HG03103 (cell line): Measurements from ENCODE around the gene SLC46A2.

Experiments used
- ATAC-seq: cut with Tn5 transposase; IDR thresholded peaks from one replicate; pipeline ENCODE4 v1.9.1; 2021; ENCODE audit warnings: low read depth; ENCODE audit not compliant: unreplicated experiment

SLC46A2 gene

DNA sequence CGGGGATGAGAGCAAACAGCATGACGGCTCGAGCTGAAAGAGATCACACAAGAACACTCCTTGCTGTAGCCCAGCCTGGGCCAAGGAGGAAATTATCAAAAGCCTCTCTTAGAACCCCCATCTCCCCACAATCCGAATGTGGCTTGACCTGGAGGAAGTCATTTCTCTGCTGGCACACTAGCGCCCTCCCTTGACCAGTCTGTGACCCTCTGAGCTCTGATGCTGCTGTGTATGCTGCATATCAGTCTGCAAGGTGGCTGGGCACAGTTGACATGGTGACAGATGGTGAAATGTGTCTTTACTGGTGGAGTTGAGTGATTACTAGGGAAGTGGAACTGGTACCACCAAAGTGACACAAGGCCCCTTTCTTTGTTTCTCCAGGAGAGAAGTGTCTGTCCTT, 3.3 kb downstream of the SLC46A2 start:
- no peak for ATAC-seq

DNA sequence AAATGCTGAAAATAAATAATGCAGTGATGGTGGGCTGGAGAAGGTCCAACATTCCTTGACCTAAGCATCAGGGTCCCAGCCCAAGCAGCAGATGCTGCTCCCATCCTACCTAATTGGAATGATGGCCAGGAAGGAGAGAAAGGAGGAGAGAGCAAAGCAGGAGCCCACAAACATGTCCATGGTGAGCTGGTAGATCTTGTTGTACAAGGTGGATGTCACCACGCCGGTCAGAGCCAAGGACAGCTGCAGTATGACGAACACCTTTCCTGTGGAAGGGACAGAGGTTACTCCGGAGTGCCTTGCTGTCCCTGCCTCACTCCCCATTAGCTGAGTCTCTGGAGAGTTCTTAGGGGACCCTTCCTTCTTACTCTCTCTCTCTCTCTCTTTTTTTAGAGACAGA, 4.3 kb downstream of the SLC46A2 start:
- ATAC-seq: no peak

DNA sequence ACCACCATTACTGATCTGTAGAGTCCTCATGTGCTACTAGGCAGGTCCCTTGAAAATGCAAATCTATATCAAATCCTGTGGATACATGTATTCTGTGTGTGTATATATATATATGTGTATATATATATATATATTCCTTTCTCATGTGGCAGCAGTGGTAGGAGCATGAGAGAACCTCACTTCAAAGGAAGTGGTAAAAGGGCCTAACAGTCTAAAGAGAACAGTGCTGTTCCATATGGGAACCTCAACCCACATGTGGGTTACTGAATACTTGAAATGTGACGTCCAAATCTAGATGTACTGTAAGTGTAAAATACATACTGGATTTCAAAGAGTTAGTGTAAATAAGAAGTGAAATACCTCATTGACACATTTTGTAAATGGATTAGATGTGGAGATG, 5.4 kb downstream of the SLC46A2 start:
- no peak for ATAC-seq

DNA sequence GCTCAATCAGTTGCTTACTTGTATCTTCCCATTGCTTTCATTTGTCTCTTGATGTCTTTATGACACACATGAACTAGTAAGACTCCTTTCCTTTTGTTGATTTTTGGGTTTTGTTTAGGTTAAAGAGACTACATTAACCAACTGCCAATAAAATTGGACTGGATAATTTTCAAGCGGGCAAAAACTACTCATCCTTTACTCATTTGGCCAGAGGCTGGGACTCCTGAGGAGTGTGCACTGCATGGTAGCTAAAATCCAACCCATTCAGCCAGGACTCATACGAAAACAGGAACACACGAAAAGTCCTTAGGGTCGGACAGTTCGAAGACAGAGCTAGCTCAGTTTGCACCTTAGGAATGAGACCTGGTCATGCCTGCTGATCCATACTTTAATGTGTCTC, 6.0 kb downstream of the SLC46A2 start:
- ATAC-seq: no peak

DNA sequence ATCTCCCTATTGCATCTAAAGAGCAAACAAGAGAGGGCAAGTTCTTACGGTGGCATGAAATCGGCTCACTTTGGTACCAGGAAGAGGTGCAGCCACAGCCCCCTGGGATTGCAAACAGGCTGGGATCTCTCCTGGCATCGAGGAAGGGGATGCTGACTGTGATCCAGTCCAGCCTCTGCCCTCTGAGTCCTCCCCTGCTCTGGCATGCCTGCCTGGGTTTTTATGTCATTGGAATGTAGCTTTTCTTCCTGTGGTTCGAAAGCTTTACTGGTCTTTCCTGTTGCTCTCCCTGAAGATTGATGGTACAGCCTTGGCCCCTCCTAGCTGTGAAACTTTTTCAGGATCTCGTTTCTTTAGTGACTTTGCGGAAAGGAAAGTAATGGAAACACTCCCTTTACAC, 6.6 kb downstream of the SLC46A2 start:
- no peak for ATAC-seq

DNA sequence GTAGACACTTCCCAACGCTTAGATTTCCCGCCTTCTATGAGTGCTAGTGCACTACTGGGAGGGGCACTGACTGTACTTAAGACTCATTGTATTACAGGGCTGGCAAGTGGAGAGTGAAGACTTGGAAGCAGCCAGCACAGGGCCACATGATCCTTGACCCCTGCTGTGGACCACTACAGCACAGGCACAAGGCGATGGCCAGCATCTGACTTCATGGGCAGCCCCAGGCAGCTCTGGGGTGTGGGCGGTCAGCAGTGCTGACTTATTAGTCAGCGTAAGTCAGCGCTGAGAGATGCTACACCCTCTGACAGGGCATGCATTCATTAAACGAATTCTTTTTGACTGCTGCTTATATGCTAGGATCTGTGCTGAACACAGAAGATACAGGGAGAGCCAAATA, 9.3 kb downstream of the SLC46A2 start:
- no peak for ATAC-seq

DNA sequence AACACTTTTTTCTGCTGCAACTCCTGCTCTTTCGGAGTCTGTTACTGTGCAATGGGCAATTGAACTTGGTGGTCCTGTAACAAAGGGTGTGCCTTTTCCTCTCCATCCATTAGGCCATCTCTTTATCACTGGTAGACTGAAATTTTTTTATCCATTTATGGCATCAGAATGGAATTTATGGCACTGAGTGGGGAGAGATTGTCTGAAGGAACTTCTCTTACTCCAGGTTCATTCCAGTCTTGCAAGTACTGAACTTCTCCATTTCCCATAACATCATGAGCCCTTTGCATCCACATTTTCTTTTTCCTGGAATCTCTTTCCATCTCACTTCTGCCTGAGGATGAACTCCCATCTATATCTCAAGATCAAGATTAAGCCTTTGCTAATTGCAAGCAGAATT, 10.0 kb downstream of the SLC46A2 start:
- ATAC-seq: no peak

DNA sequence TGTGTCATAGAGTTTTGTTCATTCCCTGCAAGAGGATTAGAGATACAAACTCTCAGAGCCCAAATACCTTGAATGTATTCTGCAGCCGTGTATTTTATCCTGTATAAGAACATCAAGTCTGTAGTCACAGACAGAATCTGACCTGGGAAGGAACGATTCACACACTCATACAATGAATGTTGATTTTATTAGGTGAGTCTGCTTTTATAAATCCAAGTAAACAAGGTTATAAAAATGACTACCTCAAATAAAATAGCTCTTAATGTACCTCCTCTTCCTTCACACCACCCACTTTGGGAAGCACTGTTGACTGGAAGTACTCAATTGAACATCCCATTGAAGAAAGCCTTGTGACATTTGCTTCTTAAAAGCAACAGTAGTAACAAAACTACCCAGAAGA, 11.9 kb downstream of the SLC46A2 start:
- no peak for ATAC-seq

DNA sequence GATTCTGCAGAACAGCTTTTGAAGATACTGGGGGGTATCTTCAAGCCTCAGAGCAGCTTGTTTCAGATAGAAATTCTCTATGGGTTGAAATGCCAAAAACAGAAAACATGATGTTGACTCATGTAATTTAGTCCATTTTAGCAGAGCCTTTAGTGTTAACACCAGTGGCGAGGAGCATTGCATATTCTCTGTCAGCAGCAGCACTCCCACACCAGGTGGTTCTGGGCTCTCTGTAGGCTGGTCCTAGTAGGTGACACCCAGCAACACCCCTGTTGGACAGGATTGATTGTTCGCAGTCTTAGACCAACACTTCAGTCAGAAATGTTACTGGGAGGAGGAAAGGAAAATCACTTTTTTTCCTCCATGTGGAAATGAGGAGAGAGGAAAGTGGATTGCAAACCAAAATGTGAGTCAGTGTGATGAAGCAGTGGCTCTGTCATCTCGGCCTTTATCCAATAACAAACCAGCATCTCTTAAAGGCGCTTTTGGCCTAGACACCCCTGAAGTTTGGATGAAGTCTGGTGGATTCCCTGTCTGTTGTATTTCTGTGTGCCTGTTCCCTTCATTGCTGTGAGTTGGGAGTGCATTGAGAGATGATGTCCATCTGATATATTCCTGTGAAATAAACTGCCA, 16.8 kb downstream of the SLC46A2 start:
- no peak for ATAC-seq

DNA sequence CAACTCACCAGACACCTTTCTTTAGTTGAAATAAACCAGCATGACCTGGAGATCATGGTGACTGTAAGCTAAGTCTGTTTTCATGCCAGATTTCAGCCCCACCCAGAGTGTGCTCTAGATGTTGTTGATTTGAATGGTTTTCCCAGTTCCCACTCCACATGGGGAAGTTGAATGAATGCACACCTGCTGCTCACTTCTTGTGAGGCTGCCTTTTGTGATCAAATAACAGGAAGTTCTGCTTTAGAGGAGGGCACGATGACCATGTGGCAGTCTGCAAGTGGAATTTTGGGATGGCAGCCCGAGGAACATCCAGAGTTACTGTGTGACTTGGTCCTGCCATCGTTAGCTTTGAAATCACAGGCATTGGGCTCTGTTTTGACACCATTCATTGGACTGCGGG, 18.7 kb downstream of the SLC46A2 start:
- no peak for ATAC-seq

DNA sequence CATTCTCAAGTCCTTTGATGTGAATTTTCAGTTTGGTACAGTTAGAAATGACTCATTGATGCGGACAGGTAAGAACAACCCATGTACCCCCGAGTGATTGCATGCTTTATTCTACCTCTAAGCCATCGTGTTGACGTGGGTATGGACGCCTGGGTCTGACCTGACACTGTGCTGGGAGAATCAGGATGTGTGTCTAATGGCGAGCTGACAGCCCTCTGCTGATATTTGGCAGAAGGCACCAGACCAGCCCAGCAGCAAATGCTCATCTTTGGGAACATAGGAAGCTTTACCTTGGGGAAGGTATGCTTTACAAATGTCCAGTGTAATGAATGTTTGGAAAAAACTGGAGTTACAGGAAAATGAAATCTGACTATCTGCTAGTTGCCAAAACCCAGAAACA, 20.1 kb downstream of the SLC46A2 start:
- ATAC-seq: no peak

DNA sequence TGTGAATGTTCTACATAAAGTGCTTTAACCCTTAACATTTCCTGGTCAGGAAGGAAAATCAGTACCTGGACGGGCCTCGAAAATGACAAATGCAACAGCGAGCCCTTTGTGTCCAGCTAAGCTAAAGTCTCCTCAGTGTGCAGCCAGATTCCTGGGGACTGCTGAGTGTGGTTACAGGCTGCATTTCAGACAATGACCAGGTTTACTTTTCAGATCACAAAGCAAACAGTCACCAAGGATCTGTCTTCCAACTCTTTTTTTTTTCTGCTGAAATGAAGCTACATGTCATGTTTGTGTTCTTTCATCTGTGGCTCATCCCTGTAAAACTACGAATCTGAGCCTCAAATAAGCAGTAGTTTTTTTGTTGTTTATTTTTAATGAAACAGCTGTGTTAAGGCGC, 20.8 kb downstream of the SLC46A2 start:
- ATAC-seq: no peak

DNA sequence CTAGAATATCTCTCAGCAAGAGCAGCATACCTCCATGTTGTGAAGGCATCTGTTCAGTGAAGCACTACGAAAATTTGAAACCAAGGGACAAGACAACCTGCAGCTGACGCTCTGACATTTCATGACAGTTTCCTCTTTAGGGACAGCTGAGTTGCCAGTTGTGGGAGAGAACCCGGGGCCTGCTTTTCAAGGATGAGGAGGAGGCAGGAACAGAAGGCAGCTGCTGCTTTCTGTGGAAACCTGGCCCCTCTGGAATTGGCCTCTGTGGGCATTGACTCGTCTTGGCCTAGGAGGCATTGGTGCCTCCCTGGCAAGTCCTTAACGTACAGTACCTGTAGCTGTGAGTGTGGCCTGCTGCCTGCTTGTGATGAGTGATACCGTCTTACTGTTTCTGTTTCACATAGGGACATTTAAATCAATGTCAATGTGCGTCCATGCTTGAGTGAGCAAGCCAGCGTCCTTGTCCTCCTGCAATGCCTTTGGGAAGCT, 21.6 kb downstream of the SLC46A2 start:
- no peak for ATAC-seq

DNA sequence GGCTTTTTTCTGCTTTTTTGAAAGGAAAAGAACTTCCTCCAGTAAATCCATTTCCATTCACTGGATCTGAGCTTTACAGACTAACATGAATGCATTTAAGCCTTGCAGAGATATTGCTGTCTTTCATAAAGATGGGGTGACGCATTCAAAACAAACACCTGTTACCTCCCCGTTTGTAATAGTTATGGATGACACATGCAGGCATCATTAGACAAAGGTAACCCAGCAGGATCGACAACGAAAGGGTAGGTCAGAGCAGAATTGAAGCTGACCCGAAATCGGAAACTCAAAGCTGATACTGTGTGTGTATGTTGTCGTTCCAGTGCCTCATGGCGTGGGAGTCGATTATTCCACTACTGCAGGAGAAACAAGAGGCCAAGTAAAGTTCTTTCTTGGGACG, 22.2 kb downstream of the SLC46A2 start:
- ATAC-seq: no peak

DNA sequence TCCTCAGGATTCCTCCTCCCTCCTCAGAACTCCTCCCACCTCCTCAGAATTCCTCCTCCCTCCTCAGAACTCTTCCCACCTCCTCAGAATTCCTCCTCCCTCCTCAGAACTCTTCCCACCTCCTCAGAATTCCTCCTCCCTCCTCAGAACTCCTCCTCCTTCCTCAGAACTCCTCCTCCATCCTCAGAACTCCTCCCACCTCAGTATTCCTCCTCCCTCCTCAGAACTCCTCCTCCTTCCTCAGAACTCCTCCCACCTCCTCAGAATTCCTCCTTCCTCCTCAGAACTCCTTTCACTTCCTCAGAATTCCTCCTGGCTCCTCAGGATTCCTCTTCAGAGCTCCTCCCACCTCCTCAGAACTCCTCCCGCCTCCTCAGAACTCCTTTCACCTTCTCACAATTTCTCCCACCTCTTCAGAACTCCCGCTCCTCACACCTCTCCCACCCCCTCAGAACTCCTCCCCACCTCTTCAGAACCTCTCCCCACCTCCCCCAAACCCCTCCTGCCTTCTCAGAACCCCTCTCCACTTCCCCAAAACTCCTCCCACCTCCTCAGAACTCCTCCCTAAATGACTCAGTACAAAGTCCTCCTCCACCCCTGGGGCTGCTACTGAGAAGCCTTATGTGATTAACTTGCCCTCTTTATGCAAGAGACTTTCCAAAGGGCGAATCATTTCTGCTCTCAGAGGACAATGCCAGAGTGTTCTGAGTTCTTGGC, 23.2 kb downstream of the SLC46A2 start:
- ATAC-seq: no peak

DNA sequence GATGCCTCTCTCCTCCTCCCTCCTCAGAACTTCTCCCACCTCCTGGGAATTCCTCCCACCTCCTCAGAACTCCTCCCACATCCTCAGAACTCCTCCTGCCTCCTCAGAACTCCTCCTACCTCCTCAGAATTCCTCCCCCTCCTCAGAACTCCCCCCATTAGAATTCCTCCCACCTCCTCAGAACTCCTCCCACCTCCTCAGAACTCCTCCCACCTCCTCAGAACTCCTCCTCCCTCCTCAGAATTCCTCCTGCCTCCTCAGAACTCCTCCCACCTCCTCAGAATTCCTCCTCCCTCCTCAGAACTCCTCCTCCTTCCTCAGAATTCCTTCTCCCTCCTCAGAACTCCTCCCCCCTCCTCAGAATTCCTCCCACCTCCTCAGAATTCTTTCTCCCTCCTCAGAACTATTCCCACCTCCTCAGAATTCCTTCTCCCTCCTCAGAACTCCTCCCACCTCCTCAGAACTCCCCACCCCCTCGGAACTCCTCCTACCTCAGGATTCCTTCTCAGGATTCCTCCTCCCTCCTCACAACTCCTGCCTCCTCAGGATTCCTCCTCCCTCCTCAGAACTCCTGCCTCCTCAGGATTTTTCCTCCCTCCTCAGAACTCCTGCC, 23.9 kb downstream of the SLC46A2 start:
- no peak for ATAC-seq

DNA sequence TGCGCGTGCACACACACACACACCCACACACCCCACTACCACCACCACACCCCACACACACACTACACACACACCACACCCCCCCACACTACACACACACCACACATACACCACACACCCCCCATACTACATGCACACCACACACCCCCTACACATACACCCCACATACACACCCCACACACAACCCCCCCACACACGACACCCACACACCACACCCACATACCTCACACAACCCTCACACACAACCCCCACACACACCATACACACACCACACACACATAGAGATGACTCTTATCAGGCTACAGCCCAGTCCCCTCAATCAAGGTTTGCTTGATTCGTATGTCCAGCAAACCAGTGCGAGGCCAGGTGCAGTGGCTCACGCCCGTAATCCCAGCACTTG, 25.7 kb downstream of the SLC46A2 start:
- no peak for ATAC-seq

DNA sequence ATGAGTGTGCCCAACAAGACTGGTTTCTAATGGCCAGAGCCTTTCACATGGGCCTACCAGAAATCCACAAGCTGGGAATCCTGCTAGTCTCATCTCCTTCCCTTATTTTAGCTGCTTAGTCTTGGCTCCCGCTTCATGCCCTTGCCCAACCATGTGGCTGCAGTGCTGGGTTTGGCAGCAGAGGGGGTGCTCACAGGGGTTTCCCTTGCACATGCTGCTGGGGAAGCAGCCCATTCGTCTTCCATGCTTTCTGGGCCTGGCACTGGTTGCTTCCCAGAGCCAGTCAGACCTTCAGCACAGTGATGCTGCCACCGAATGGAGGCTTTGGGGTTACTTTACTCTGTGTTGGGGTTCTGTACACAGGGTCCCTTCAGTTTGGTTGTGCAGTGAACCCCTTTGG, 26.3 kb downstream of the SLC46A2 start:
- ATAC-seq: no peak

DNA sequence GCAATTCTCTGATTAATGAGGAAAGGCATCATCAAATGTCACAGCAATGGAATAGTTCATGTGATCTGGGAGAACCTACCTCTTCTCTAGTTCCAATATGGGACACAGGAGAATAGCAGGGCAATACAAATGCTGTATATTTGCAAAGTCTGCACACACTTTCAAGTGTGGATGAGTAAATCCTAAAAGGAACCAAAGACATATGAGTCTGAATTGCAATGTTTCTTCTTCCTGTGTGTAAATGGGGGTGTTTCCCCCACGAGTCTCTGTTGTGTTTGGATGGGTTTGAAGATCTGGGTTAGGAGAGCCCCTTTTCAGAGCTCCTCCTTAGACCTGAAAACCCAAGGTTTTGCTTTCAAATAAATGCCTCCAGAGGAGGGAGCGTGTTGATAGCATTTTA, 26.9 kb downstream of the SLC46A2 start:
- no peak for ATAC-seq

DNA sequence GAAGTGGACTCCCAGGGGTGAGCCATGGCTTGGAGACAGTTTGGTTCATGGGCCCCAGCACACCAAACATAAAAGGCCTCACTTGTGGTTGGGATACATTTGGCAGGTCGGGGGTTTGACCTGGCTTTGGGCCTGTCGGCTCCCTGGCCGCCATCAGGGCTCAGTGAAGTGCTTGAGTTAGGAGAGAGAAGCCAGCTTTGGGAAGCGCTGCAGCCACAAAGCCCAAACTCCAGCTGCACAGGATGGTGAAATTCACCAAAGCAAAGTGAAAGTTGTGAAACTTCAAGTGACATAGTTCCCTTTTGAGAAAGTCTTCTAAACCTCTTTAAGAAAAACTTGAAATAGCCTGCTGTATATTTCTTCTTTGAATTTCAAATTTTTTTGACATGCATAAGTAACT, 27.5 kb downstream of the SLC46A2 start:
- ATAC-seq: no peak

DNA sequence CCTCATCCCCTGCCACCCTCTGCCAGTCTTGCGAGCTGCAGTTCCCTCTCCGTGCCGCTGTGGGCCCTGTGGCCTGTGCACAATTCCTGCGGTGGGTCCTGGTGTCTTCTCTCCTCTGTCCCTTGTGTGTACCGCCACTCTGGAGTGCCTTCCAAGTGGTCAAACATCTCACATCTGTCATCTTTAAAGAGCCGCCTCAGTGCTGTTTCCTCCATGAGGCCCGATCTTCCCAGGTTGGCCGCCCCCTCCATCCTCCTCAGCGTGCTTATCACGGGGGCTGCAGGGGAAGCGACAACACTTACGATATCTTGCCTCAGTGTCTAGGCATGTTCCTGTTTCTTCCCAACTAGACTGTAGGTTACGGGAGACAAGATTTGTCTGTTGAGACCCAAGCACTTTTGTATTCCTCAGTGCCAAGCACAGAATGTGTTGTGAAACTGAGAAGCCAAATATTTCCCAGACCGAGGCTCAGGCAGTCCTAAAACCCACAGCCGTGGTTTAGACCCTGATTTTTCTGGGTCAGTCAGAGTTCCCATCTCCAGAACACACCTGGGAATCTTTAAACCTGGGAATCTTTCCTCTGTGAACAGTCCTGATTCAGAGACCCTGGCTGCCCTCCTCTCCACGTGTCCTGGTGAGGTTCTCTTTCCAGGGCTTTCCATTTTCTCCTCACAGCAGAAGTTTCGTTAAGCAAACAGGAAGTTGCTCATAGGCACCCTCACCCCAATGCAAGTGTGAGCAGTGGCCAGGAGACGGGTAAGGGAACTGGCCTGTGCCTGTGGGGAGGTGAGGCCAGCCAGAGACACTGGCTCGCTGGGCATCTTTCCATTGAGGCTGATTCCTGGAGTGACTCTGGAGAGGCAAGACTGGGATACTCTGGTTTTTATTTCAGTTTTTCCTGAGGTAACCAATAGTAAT, 28.8 kb downstream of the SLC46A2 start:
- ATAC-seq: no peak
